Raji (cell line): ENCODE measurements around the gene CRYGA.

Experiments used
- POLR2A ChIP-seq: IDR thresholded peaks from 2 replicates; pipeline ENCODE4 v1.6.1; 2011; ENCODE audit warnings: low read depth, low read length, control low read depth; ENCODE audit not compliant: insufficient read depth

The CRYGA gene

GRCh38 chr2:208175840-208176153, 12.4 kb upstream of the CRYGA start:
- TF ChIP-seq POLR2A = no peak

GRCh38 chr2:208175069-208175839, 11.9 kb upstream of the CRYGA start:
- TF ChIP-seq POLR2A = no peak

- TF ChIP-seq POLR2A = no peak
Observed at GRCh38 chr2:208174144-208174543, 10.8 kb upstream of the CRYGA start.

- TF ChIP-seq POLR2A = no peak
Observed at GRCh38 chr2:208172125-208172524, 8.7 kb upstream of the CRYGA start.

- no peak for TF ChIP-seq POLR2A
Observed at GRCh38 chr2:208164951-208165755, 1.8 kb upstream of the CRYGA start.

GRCh38 chr2:208156439-208156838, 7.0 kb downstream of the CRYGA start:
- no peak for TF ChIP-seq POLR2A

- TF ChIP-seq POLR2A = no peak
Observed at GRCh38 chr2:208153156-208153555, 10.2 kb downstream of the CRYGA start.

GRCh38 chr2:208150956-208151355, 12.4 kb downstream of the CRYGA start:
- TF ChIP-seq POLR2A = no peak

GRCh38 chr2:208150094-208150493, 13.3 kb downstream of the CRYGA start:
- TF ChIP-seq POLR2A = no peak

- TF ChIP-seq POLR2A = no peak
Observed at GRCh38 chr2:208148803-208149202, 14.6 kb downstream of the CRYGA start.

GRCh38 chr2:208147759-208148158, 15.6 kb downstream of the CRYGA start:
- TF ChIP-seq POLR2A = no peak

GRCh38 chr2:208147008-208147407, 16.4 kb downstream of the CRYGA start:
- TF ChIP-seq POLR2A = no peak

- no peak for TF ChIP-seq POLR2A
Observed at GRCh38 chr2:208146006-208146405, 17.4 kb downstream of the CRYGA start, which contains the start of gene CRYGB. CRYGB (minus strand) TSS chr2:208146158; CDS start chr2:208146120, 38 bp downstream.

- no peak for TF ChIP-seq POLR2A
Observed at GRCh38 chr2:208142925-208143799, 20.2 kb downstream of the CRYGA start.

- TF ChIP-seq POLR2A = no peak
Observed at GRCh38 chr2:208142240-208142924, 21.0 kb downstream of the CRYGA start.
